WERI-Rb-1 (cell line): ENCODE results near the gene EHHADH.

ENCODE experiments used
- DNase-seq: peaks from one replicate; pipeline ENCODE4 v3.0.0-alpha.2; 2020
- H3K27ac ChIP-seq: fragments of 250-450 bp; sonication (Bioruptor Pico); 2 replicates; pipeline ENCODE4 v1.5.1; 2020; ENCODE audit warnings: mild to moderate bottlenecking, moderate library complexity
- H3K27me3 ChIP-seq: fragments of 250-450 bp; sonication (Bioruptor Pico); 2 replicates; pipeline ENCODE4 v1.5.1; 2021; ENCODE audit warnings: mild to moderate bottlenecking, low read depth, moderate library complexity; ENCODE audit not compliant: insufficient read depth, severe bottlenecking
- H3K36me3 ChIP-seq: fragments of 250-450 bp; sonication (Bioruptor Pico); 2 replicates; pipeline ENCODE4 v1.5.1; 2020; ENCODE audit warnings: mild to moderate bottlenecking, moderate library complexity
- H3K4me3 ChIP-seq: 2 replicates; pipeline ENCODE4 v1.5.1; 2011; ENCODE audit warnings: low read depth, mild to moderate bottlenecking, control low read depth, low read length
- H3K9me3 ChIP-seq: fragments of 250-450 bp; sonication (Bioruptor Pico); 2 replicates; pipeline ENCODE4 v1.5.1; 2021; ENCODE audit warnings: mild to moderate bottlenecking, moderate library complexity; ENCODE audit not compliant: severe bottlenecking
- TF ChIP-seq, protein P1 (sequence below): IDR thresholded peaks from 2 replicates; pipeline ENCODE4 v1.5.1; 2011; ENCODE audit warnings: low read depth, mild to moderate bottlenecking, control low read depth, inconsistent platforms, low read length

The EHHADH gene

GRCh38 chr3:185225080-185225479 is 28.8 kb downstream of the EHHADH start:
- Histone ChIP-seq H3K9me3 (no peaks in the 10 kb centered on the region), H3K36me3 (no peaks in the 10 kb centered on the region), H3K27ac (no peak overlapping the region), H3K4me3 (no peak overlapping the region), H3K27me3 (no peaks in the 10 kb centered on the region)
- no peak for DNase-seq
- TF ChIP-seq, protein P1, sequence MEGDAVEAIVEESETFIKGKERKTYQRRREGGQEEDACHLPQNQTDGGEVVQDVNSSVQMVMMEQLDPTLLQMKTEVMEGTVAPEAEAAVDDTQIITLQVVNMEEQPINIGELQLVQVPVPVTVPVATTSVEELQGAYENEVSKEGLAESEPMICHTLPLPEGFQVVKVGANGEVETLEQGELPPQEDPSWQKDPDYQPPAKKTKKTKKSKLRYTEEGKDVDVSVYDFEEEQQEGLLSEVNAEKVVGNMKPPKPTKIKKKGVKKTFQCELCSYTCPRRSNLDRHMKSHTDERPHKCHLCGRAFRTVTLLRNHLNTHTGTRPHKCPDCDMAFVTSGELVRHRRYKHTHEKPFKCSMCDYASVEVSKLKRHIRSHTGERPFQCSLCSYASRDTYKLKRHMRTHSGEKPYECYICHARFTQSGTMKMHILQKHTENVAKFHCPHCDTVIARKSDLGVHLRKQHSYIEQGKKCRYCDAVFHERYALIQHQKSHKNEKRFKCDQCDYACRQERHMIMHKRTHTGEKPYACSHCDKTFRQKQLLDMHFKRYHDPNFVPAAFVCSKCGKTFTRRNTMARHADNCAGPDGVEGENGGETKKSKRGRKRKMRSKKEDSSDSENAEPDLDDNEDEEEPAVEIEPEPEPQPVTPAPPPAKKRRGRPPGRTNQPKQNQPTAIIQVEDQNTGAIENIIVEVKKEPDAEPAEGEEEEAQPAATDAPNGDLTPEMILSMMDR, result no peak

DNA sequence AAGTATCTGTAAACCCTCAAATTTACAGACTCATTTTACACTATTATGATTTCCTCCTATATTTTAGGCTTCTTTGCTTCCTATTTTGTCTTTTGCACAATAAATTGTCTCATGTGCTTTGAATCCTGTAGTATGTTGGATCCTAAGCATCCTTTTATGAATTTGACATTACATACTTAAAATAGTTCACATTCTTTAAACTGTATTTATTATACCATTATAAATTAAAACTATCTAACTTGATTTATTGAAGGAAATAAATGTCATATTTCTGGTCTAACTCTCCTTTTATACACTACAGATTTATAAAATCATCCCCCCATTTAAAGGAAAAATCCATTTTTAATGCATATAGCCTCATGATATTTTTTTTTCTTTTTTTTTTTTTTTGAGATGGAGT is 32.6 kb downstream of the EHHADH start:
- H3K27ac ChIP-seq, result no peak overlapping the region
- H3K36me3 ChIP-seq, result no peaks in the 10 kb centered on the region
- DNase-seq, result no peak
- H3K9me3 ChIP-seq, result no peaks in the 10 kb centered on the region
- H3K27me3 ChIP-seq, result no peaks in the 10 kb centered on the region
- TF ChIP-seq, protein P1, result no peak
- no peak overlapping the region for H3K4me3 ChIP-seq

DNA sequence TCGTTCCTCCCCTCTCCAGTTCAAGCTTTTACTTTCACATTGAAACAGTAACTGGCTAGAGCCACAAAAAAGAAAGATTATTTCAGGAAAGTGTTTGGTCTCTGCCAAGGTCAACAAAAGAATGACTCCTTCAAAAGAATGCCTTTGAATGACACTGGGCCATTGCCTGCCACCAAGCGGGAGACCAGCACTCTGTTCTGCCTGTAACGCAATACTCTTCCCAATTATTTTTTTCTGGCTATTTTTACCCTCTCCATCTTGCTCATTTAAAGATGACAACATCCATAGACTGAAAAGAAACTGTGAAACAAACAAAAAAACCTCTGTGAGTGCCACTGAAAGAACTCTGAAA is 37.3 kb downstream of the EHHADH start:
- Histone ChIP-seq H3K27ac (no peak overlapping the region), H3K27me3 (no peaks in the 10 kb centered on the region), H3K4me3 (no peak overlapping the region), H3K9me3 (no peaks in the 10 kb centered on the region), H3K36me3 (no peaks in the 10 kb centered on the region)
- TF ChIP-seq, protein P1, result no peak
- no peak for DNase-seq

- DNase-seq, result no peak
- Histone ChIP-seq H3K4me3 (no peak overlapping the region), H3K9me3 (no peaks in the 10 kb centered on the region), H3K36me3 (no peaks in the 10 kb centered on the region), H3K27me3 (no peaks in the 10 kb centered on the region), H3K27ac (no peak overlapping the region)
- TF ChIP-seq, protein P1, result peak; percentile 26; the same call in 1 of the 2 replicates
Measured at GRCh38 chr3:185215873-185216606, 37.8 kb downstream of the EHHADH start.

DNA sequence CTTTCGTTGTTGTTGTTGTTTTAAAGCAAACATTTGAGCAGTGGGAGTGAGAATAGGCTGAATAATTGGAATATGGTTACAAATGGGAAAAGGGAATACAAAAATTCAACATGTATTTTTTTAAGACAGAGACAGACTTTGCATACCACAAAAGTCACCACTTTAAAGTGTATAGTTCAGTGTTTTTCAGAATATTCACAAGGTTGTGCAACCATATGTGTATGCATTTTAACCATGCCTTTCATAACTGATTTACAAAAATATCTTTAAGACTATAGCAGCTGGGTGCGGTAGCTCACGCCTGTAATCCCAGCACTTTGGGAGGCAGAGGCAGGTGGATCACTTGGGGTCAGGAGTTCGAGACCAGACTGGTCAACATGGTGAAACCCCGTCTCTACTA is 41.3 kb downstream of the EHHADH start:
- TF ChIP-seq, protein P1, result no peak
- no peak for DNase-seq
- H3K27ac ChIP-seq, result no peak overlapping the region
- H3K36me3 ChIP-seq, result no peaks in the 10 kb centered on the region
- no peaks in the 10 kb centered on the region for H3K9me3 ChIP-seq
- H3K4me3 ChIP-seq, result no peak overlapping the region
- H3K27me3 ChIP-seq, result no peaks in the 10 kb centered on the region

- no peaks in the 10 kb centered on the region for H3K9me3 ChIP-seq
- H3K27me3 ChIP-seq, result no peaks in the 10 kb centered on the region
- no peak for DNase-seq
- TF ChIP-seq, protein P1, result no peak
- no peaks in the 10 kb centered on the region for H3K36me3 ChIP-seq
- no peak overlapping the region for H3K4me3 ChIP-seq
- H3K27ac ChIP-seq, result no peak overlapping the region
Measured at GRCh38 chr3:185212086-185212485, 41.8 kb downstream of the EHHADH start.
